ENCODE results near the gene B4GALT2. TPM values are rescaled to one million over a fixed set of nuclear protein-coding genes. Genes with fewer than 3 reads are reported as not detected.

The B4GALT2 gene
- total and polyA plus RNA-seq, 9 of the 15 experiments (the other 6 are each of a cell fraction or from before 2014, with no cell fraction given): 1.3 to 86.8 (median 43.8) TPM

GRCh38 chr1:43934101-43934985 lies 44.7 kb upstream of the B4GALT2 start:
- peak overlapping the region; percentile 65 for H2AFZ ChIP-seq (ENCODE audit: low read depth, low read length)
- H3K79me2 ChIP-seq (ENCODE audit: control insufficient read depth, insufficient read depth, low read length): no peaks in the 10 kb centered on the region
- in situ Hi-C loops (cut with MboI): loop anchor here (5.0 to 10.0 kb wide), 2 partner anchors 162 to 700 kb away; no protein-coding TSS in a partner anchor
- intact Hi-C loops (cut with micrococcal nuclease): loop anchor here (1.0 to 5.0 kb wide), 5 partner anchors 87 to 707 kb away; no protein-coding TSS in a partner anchor
- no TSS peak for BruUV-seq (replicated peaks)
- POLR2A ChIA-PET: interaction anchor here (0.6 to 2.1 kb wide), 17 partner anchors 9 to 544 kb away, joined by 3 to 21 read pairs (median 3); partner anchors contain the start of genes ATP6V0B, IPO13, MED8 and SZT2
- ATAC-seq (peak; percentile 95), FAIRE-seq (peak; percentile 93), DNase-seq (ENCODE audit: extremely low read depth in 1 of 4, low spot score in 3 of 4) (peak; percentile 86 to 90 (median 88))
- H3K4me3 ChIP-seq: no peak overlapping the region
- H3K9me3 ChIP-seq (replicated peaks; ENCODE audit: control insufficient read depth, insufficient read depth, low read depth, low read length): no peaks in the 10 kb centered on the region
- CTCF ChIA-PET (ENCODE audit: low intra/inter-chr PET ratio): interaction anchor here (0.7 to 4.7 kb wide), 9 partner anchors 12 to 708 kb away, joined by 3 to 79 read pairs (median 4); partner anchors contain the start of genes IPO13 and PTPRF
- H3K36me3 ChIP-seq (ENCODE audit: control insufficient read depth, insufficient read depth, low read length): peaks cover 4% of the 10 kb centered on the region; the same call in 2 of the 3 replicates
- H3K9me1 ChIP-seq (ENCODE audit: control insufficient read depth, insufficient read depth, low read length): peaks cover 5% of the 10 kb centered on the region
- 27% methylated on average over 13 of the region's 13 CpGs for WGBS (ENCODE audit: insufficient coverage, low coverage, missing lambda C conversion rate)
- 0 out of 2 replicates have a peak, but pooled peaks cover 3% of the 10 kb centered on the region for H4K20me1 ChIP-seq (replicated peaks; ENCODE audit: control insufficient read depth, insufficient read depth, low read length)
- H3K9ac ChIP-seq (ENCODE audit: insufficient read depth in 1 of 2, low read depth in 2 of 2, low read length in 2 of 2): 0 out of 4 replicates have a peak overlapping the region, but pooled peaks of 1 of the 2 experiments have one; percentile 29
- H3K27ac ChIP-seq (ENCODE audit: extremely low read depth, low read depth, low read length): no peak overlapping the region
- H3K4me1 ChIP-seq (replicated peaks in 1 of 2; ENCODE audit: control insufficient read depth in 2 of 2, insufficient read depth in 2 of 2, low read length in 2 of 2): peaks cover 12 to 32% of the 10 kb centered on the region in 2 experiments; a peak in 4 of 5 replicates
- no peaks in the 10 kb centered on the region for H3K27me3 ChIP-seq (ENCODE audit: control insufficient read depth in 2 of 2, insufficient read depth in 2 of 2, low read length in 2 of 2)
- peak overlapping the region; percentile 37; the same call in 1 of the 2 replicates for H3K4me2 ChIP-seq (ENCODE audit: insufficient read depth, low read length)
- TF ChIP-seq MITF (IDR thresholded peaks at IDR 0.05) (no peak), MYNN (IDR thresholded peaks at IDR 0.05) (0 out of 2 replicates have a peak, but pooled peaks have one; percentile 34), MYNN (CRISPR knock-in tag; IDR thresholded peaks at IDR 0.05) (no peak), ZNF740 (CRISPR knock-in tag; IDR thresholded peaks at IDR 0.05) (peak; percentile 12; the same call in 1 of the 2 replicates), ZNF740 (tag; IDR thresholded peaks at IDR 0.05) (no peak), ZEB2 (IDR thresholded peaks at IDR 0.05) (0 out of 2 replicates have a peak, but pooled peaks have one; percentile 16), MAFG (tag; conservative IDR thresholded peaks at IDR 0.05) (no peak; the same call in 1 of the 2 replicates), FOXK1 (CRISPR knock-in tag; IDR thresholded peaks at IDR 0.05; ENCODE audit: borderline replicate concordance) (peak; percentile 89), ZC3H11A (IDR thresholded peaks at IDR 0.05; ENCODE audit: low read depth, low read length) (no peak), VEZF1 (CRISPR knock-in tag; IDR thresholded peaks at IDR 0.05) (no peak; the same call in 1 of the 2 replicates), STAG1 (CRISPR knock-in tag; IDR thresholded peaks at IDR 0.05; ENCODE audit: borderline replicate concordance) (peak; percentile 95), PHTF2 (CRISPR knock-in tag; IDR thresholded peaks at IDR 0.05) (no peak), ZFPM2 (CRISPR knock-in tag; IDR thresholded peaks at IDR 0.05) (no peak), HCFC1 (IDR thresholded peaks at IDR 0.05; ENCODE audit: low read depth, low read length) (0 out of 2 replicates have a peak, but pooled peaks have one; percentile 20), ZNF124 (CRISPR knock-in tag; IDR thresholded peaks at IDR 0.05) (no peak), ZBTB12 (CRISPR knock-in tag; IDR thresholded peaks at IDR 0.05) (no peak)

Data from K562 (cell line).